PC-3 (cell line): ENCODE measurements around the gene CERK.

Experiments used
- EZH2 ChIP-seq: fragments of 300-600 bp; sonication (generic); IDR thresholded peaks from one replicate; pipeline ENCODE4 v1.6.1; 2017; ENCODE audit warnings: antibody characterized with exemption, mild to moderate bottlenecking, low read length; ENCODE audit not compliant: unreplicated experiment
- EZH2phosphoT487 ChIP-seq: fragments of 300-600 bp; sonication (generic); IDR thresholded peaks from 2 replicates; pipeline ENCODE4 v1.6.1; 2018; ENCODE audit warnings: mild to moderate bottlenecking, antibody characterized with exemption, low read length, borderline replicate concordance
- TF ChIP-seq, protein P1 (sequence below): fragments of 300-600 bp; sonication (generic); conservative IDR thresholded peaks from 2 replicates; pipeline ENCODE4 v1.5.1; 2017; ENCODE audit warnings: antibody characterized with exemption, low read depth, mild to moderate bottlenecking, low read length

DNA sequence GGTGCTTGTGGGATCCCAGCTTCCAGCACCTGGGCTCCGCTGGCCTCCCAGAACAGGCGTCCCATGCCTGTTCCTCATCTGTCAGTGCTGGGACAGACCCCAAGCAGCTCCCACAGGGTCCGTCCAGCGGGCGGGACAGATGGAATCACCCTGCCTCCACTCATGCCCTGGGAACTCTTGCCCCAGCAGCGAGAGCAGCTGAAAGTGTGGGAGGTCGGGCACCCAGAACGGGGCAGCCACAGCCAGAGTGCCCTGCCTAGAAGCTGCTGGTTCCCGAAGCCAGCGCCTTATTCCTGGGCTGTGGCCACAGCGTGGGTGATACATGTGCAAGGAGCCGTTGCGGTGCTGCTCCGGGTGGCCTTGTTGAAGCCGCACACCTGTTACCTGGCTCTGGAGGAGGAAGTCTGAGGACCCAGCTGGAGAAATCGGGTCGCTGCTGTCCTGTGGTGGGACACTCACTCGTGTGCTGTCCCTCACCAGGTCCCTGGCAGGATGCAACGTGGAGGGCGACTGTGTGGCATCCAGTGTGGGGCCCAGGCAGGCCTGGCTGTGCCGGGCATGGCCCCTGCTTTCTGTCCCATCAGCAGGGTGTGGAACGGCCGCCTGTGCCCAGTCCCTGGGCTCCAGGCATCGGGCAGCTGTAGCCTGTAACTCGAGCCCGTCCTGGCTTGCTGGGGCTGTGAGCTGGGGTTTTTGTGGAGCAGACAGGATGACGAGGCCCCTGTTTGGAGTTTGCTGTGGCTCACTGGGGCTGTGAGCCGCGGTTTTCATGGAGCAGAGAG lies 101.6 kb downstream of the CERK start:
- TF ChIP-seq, protein P1, sequence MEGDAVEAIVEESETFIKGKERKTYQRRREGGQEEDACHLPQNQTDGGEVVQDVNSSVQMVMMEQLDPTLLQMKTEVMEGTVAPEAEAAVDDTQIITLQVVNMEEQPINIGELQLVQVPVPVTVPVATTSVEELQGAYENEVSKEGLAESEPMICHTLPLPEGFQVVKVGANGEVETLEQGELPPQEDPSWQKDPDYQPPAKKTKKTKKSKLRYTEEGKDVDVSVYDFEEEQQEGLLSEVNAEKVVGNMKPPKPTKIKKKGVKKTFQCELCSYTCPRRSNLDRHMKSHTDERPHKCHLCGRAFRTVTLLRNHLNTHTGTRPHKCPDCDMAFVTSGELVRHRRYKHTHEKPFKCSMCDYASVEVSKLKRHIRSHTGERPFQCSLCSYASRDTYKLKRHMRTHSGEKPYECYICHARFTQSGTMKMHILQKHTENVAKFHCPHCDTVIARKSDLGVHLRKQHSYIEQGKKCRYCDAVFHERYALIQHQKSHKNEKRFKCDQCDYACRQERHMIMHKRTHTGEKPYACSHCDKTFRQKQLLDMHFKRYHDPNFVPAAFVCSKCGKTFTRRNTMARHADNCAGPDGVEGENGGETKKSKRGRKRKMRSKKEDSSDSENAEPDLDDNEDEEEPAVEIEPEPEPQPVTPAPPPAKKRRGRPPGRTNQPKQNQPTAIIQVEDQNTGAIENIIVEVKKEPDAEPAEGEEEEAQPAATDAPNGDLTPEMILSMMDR: no peak
- TF ChIP-seq EZH2 (no peak), EZH2phosphoT487 (no peak)
